HepG2 (cell line): ENCODE measurements around the gene COX6A2. TPM values are rescaled to one million over a fixed set of nuclear protein-coding genes. Genes with fewer than 3 reads are reported as not detected.
A peak's percentile ranks its signal among the peaks of the same experiment; 100 is the strongest.

Experiments
- BATF2 ChIP-seq: sonication (generic); formaldehyde crosslinking; IDR thresholded peaks from 2 replicates; pipeline ENCODE4 v1.8.0; 2022; ENCODE audit warnings: mild to moderate bottlenecking, missing genetic modification reagents, moderate library complexity
- CAMTA2 ChIP-seq: sonication (generic); formaldehyde crosslinking; IDR thresholded peaks from 2 replicates; pipeline ENCODE4 v1.4.0; 2020; ENCODE audit warnings: mild to moderate bottlenecking, missing genetic modification reagents, borderline replicate concordance
- CEBPG ChIP-seq: IDR thresholded peaks from 2 replicates; pipeline ENCODE4 v1.6.1; 2016
- CREB3 ChIP-seq: sonication (generic); formaldehyde crosslinking; IDR thresholded peaks from 2 replicates; pipeline ENCODE4 v1.5.0; 2020; ENCODE audit warnings: missing genetic modification reagents
- DNMT3B ChIP-seq: conservative IDR thresholded peaks from 2 replicates; pipeline ENCODE4 v1.6.1; 2016; ENCODE audit warnings: missing biosample characterization, control low read depth
- EP300 ChIP-seq, 3 experiments: sonication (generic) in 1 of 3; formaldehyde crosslinking in 1 of 3; IDR thresholded peaks; 2 replicates each; pipeline versions ENCODE4 v1.5.1 to v1.6.1; 2011 to 2020; ENCODE audit warnings: low read depth in 2 of 3, low read length in 2 of 3, borderline replicate concordance in 1 of 3, improper control_type of control experiment in 1 of 3, mild to moderate bottlenecking in 1 of 3, missing genetic modification reagents in 1 of 3, moderate library complexity in 1 of 3
- GTF3A ChIP-seq: sonication (generic); formaldehyde crosslinking; conservative IDR thresholded peaks from 2 replicates; pipeline ENCODE4 v1.4.0; 2020; ENCODE audit warnings: mild to moderate bottlenecking, missing genetic modification reagents
- HMG20A ChIP-seq: IDR thresholded peaks from 2 replicates; pipeline ENCODE4 v1.6.1; 2016; ENCODE audit warnings: borderline replicate concordance
- IRF1 ChIP-seq: sonication (generic); formaldehyde crosslinking; IDR thresholded peaks from 2 replicates; pipeline ENCODE4 v1.4.0; 2020; ENCODE audit warnings: low read depth, mild to moderate bottlenecking, missing genetic modification reagents
- KAT8 ChIP-seq: IDR thresholded peaks from 2 replicates; pipeline ENCODE4 v1.6.1; 2016; ENCODE audit warnings: missing genetic modification reagents, missing compliant biosample characterization
- KLF9 ChIP-seq: IDR thresholded peaks from 2 replicates; pipeline ENCODE4 v1.6.1; 2016; ENCODE audit warnings: low read depth
- MAFG ChIP-seq: sonication (generic); formaldehyde crosslinking; IDR thresholded peaks from 2 replicates; pipeline ENCODE4 v1.5.1; 2020; ENCODE audit warnings: mild to moderate bottlenecking, missing genetic modification reagents
- MTF2 ChIP-seq: sonication (generic); formaldehyde crosslinking; IDR thresholded peaks from 2 replicates; pipeline ENCODE4 v1.5.0; 2020; ENCODE audit warnings: missing genetic modification reagents, borderline replicate concordance
- PCBP1 ChIP-seq: fragments of 200-400 bp; formaldehyde crosslinking; IDR thresholded peaks from 2 replicates; pipeline ENCODE4 v1.6.1; 2017; ENCODE audit warnings: mild to moderate bottlenecking, low read depth, low read length, borderline replicate concordance
- PLRG1 ChIP-seq: fragments of 450-650 bp; conservative IDR thresholded peaks from 2 replicates; pipeline ENCODE4 v1.6.1; 2016
- POLR2AphosphoS5 ChIP-seq: IDR thresholded peaks from 2 replicates; pipeline ENCODE4 v1.6.1; 2012; ENCODE audit warnings: low read depth, low read length
- SPEN ChIP-seq: sonication (generic); formaldehyde crosslinking; IDR thresholded peaks from 2 replicates; pipeline ENCODE4 v1.5.1; 2020; ENCODE audit warnings: low read depth, mild to moderate bottlenecking, missing genetic modification reagents
- STAG1 ChIP-seq: sonication (generic); formaldehyde crosslinking; IDR thresholded peaks from 2 replicates; pipeline ENCODE4 v1.4.0; 2020; ENCODE audit warnings: missing genetic modification reagents
- THAP8 ChIP-seq: sonication (generic); formaldehyde crosslinking; IDR thresholded peaks from 2 replicates; pipeline ENCODE4 v1.5.1; 2020; ENCODE audit warnings: missing genetic modification reagents, mild to moderate bottlenecking, borderline replicate concordance
- ZNF205 ChIP-seq: IDR thresholded peaks from 2 replicates; pipeline ENCODE4 v1.6.1; 2018; ENCODE audit warnings: missing biosample characterization, missing genetic modification reagents
- ZNF33B ChIP-seq: sonication (generic); formaldehyde crosslinking; IDR thresholded peaks from 2 replicates; pipeline ENCODE4 v1.5.1; 2020; ENCODE audit warnings: mild to moderate bottlenecking, missing genetic modification reagents
- ZNF577 ChIP-seq: sonication (generic); formaldehyde crosslinking; IDR thresholded peaks from 2 replicates; pipeline ENCODE4 v1.4.0; 2020; ENCODE audit warnings: mild to moderate bottlenecking, low read depth, missing genetic modification reagents, borderline replicate concordance
- ZNF598 ChIP-seq: sonication (generic); formaldehyde crosslinking; IDR thresholded peaks from 2 replicates; pipeline ENCODE4 v1.5.1; 2020; ENCODE audit warnings: mild to moderate bottlenecking, missing genetic modification reagents, borderline replicate concordance
- ZNF614 ChIP-seq: IDR thresholded peaks from 2 replicates; pipeline ENCODE4 v1.6.1; 2018; ENCODE audit warnings: missing biosample characterization, missing genetic modification reagents, inconsistent platforms, borderline replicate concordance
- ZNF703 ChIP-seq: sonication (generic); formaldehyde crosslinking; IDR thresholded peaks from 2 replicates; pipeline ENCODE4 v1.5.1; 2020; ENCODE audit warnings: missing genetic modification reagents, mild to moderate bottlenecking, moderate library complexity, borderline replicate concordance
- ZNF781 ChIP-seq: sonication (generic); formaldehyde crosslinking; IDR thresholded peaks from 2 replicates; pipeline ENCODE4 v1.5.1; 2020; ENCODE audit warnings: borderline replicate concordance, mild to moderate bottlenecking, missing genetic modification reagents; ENCODE audit errors: not compliant biosample characterization
- polyA plus RNA-seq, 8 experiments: library from polyadenylated mRNA; depleted of rRNA in 3 of 8; stranded (reverse) in 7 of 8; unstranded in 1 of 8; fragments of >200 nt; fragmentation: Illumina TruSeq in 4 of 8; extraction: Trizol in 4 of 8; gene quantifications; 2 replicates each; pipeline versions ENCODE4 v1.2.1 to v1.2.3, GENCODE V29; 2011 to 2016; ENCODE audit warnings: low read depth in 4 of 8, missing spikeins in 1 of 8, mixed read lengths in 1 of 8; ENCODE audit not compliant: insufficient read depth in 1 of 8
- total RNA-seq, 5 experiments: library from RNA; depleted of rRNA; stranded (reverse); fragments of >200 nt; fragmentation: Illumina TruSeq; extraction: Trizol; gene quantifications; 2 replicates each; pipeline ENCODE4 v1.2.3, GENCODE V29; 2016; ENCODE audit warnings: low read depth in 1 of 5

The COX6A2 gene
- total and polyA plus RNA-seq, 2 of the 13 experiments (the other 11 are each of a cell fraction or from before 2014, with no cell fraction given), result not detected

- peak; percentile 90; the same call in 1 of the 2 replicates for TF ChIP-seq GTF3A (CRISPR knock-in tag)
- TF ChIP-seq IRF1, result peak; percentile 24; the same call in 1 of the 2 replicates
- peak; percentile 24; the same call in 1 of the 2 replicates for TF ChIP-seq CAMTA2
- TF ChIP-seq ZNF703 (CRISPR knock-in tag), result peak; percentile 68; the same call in 1 of the 2 replicates
- TF ChIP-seq ZNF598 (CRISPR knock-in tag), result no peak
- no peak; the same call in 1 of the 2 replicates for TF ChIP-seq POLR2AphosphoS5
- peak; percentile 87 for TF ChIP-seq THAP8 (CRISPR knock-in tag)
- TF ChIP-seq CEBPG, result no peak
- TF ChIP-seq MTF2, result peak; percentile 67; the same call in 1 of the 2 replicates
- peak; percentile 59; the same call in 1 of the 2 replicates for TF ChIP-seq MAFG (CRISPR knock-in tag)
- peak; percentile 70; the same call in 1 of the 2 replicates for TF ChIP-seq ZNF33B (CRISPR knock-in tag)
- no peak for TF ChIP-seq DNMT3B (CRISPR knock-in tag)
- peak; percentile 88; the same call in 1 of the 2 replicates for TF ChIP-seq ZNF614 (CRISPR knock-in tag)
- TF ChIP-seq KAT8 (CRISPR knock-in tag), result peak; percentile 83
- no peak for TF ChIP-seq KLF9 (CRISPR knock-in tag)
- TF ChIP-seq SPEN (CRISPR knock-in tag), result peak; percentile 90
- TF ChIP-seq EP300 (IDR thresholded peaks at IDR 0.05; ENCODE audit: low read depth in 2 of 2, low read length in 2 of 2), result no peak; a peak in 1 of 4 replicates
- TF ChIP-seq EP300 (CRISPR knock-in tag; IDR thresholded peaks at IDR 0.05; ENCODE audit: borderline replicate concordance), result peak; percentile 26
- TF ChIP-seq STAG1 (CRISPR knock-in tag), result peak; percentile 54
- no peak for TF ChIP-seq PLRG1
- no peak for TF ChIP-seq PCBP1
- no peak for TF ChIP-seq CREB3 (CRISPR knock-in tag)
- TF ChIP-seq HMG20A (CRISPR knock-in tag), result no peak; the same call in 1 of the 2 replicates
- peak; percentile 40 for TF ChIP-seq ZNF781
- TF ChIP-seq BATF2 (CRISPR knock-in tag), result no peak
- no peak; the same call in none of the 2 replicates for TF ChIP-seq ZNF205 (CRISPR knock-in tag)
- no peak for TF ChIP-seq ZNF577 (CRISPR knock-in tag)
These were observed 49.4 kb upstream of the COX6A2 start (continued) for GRCh38 chr16:31477220-31478216.
